ENCODE results near the gene HEBP1.

Gene HEBP1

GRCh38 chr12:13007496-13008233 is 7.6 kb upstream of the HEBP1 start:
- no peak overlapping the region for H3K4me3 ChIP-seq (ENCODE audit: low read length)

GRCh38 chr12:13005649-13006048 is 5.6 kb upstream of the HEBP1 start:
- H3K4me3 ChIP-seq (ENCODE audit: low read length), result no peak overlapping the region
- no peaks in the 10 kb centered on the region for H3K36me3 ChIP-seq (ENCODE audit: insufficient read depth, low read length)
- H2AFZ ChIP-seq (ENCODE audit: low read depth, low read length), result no peak overlapping the region
- peaks cover under 1% of the 10 kb centered on the region for H3K4me1 ChIP-seq (ENCODE audit: insufficient read depth, low read length)
- no peaks in the 10 kb centered on the region for H3K27me3 ChIP-seq (ENCODE audit: insufficient read depth, low read length)
- no peaks in the 10 kb centered on the region for H3K9me3 ChIP-seq (ENCODE audit: low read length)

More at GRCh38 chr12:13007496-13008233, 7.6 kb upstream of the HEBP1 start:
- no peaks in the 10 kb centered on the region for H3K36me3 ChIP-seq (ENCODE audit: insufficient read depth, low read length)
- H3K9me3 ChIP-seq (ENCODE audit: low read length), result no peaks in the 10 kb centered on the region
- H3K4me1 ChIP-seq (ENCODE audit: insufficient read depth, low read length), result no peaks in the 10 kb centered on the region
- no peaks in the 10 kb centered on the region for H3K27me3 ChIP-seq (ENCODE audit: insufficient read depth, low read length)
- H2AFZ ChIP-seq (ENCODE audit: low read depth, low read length), result no peak overlapping the region

- Histone ChIP-seq H3K36me3 (ENCODE audit: insufficient read depth, low read length) (no peaks in the 10 kb centered on the region), H2AFZ (ENCODE audit: low read depth, low read length) (no peak overlapping the region), H3K27me3 (ENCODE audit: insufficient read depth, low read length) (no peaks in the 10 kb centered on the region), H3K4me3 (ENCODE audit: low read length) (no peak overlapping the region), H3K9me3 (ENCODE audit: low read length) (no peaks in the 10 kb centered on the region), H3K4me1 (ENCODE audit: insufficient read depth, low read length) (peaks cover 2% of the 10 kb centered on the region)
Observed at GRCh38 chr12:13004986-13005385, 4.9 kb upstream of the HEBP1 start.

GRCh38 chr12:13004361-13004760 is 4.3 kb upstream of the HEBP1 start:
- H3K27me3 ChIP-seq (ENCODE audit: insufficient read depth, low read length), result no peaks in the 10 kb centered on the region
- no peaks in the 10 kb centered on the region for H3K9me3 ChIP-seq (ENCODE audit: low read length)
- no peak overlapping the region for H2AFZ ChIP-seq (ENCODE audit: low read depth, low read length)

GRCh38 chr12:13002301-13003097 is 2.4 kb upstream of the HEBP1 start:
- Histone ChIP-seq H2AFZ (ENCODE audit: low read depth, low read length) (no peak overlapping the region), H3K9me3 (ENCODE audit: low read length) (no peaks in the 10 kb centered on the region), H3K4me3 (ENCODE audit: low read length) (no peak overlapping the region), H3K4me1 (ENCODE audit: insufficient read depth, low read length) (peaks cover 2% of the 10 kb centered on the region), H3K36me3 (ENCODE audit: insufficient read depth, low read length) (no peaks in the 10 kb centered on the region), H3K27me3 (ENCODE audit: insufficient read depth, low read length) (no peaks in the 10 kb centered on the region)

More at GRCh38 chr12:13004361-13004760, 4.3 kb upstream of the HEBP1 start:
- H3K4me3 ChIP-seq (ENCODE audit: low read length), result no peak overlapping the region
- no peaks in the 10 kb centered on the region for H3K36me3 ChIP-seq (ENCODE audit: insufficient read depth, low read length)
- H3K4me1 ChIP-seq (ENCODE audit: insufficient read depth, low read length), result peaks cover 2% of the 10 kb centered on the region

- Histone ChIP-seq H3K36me3 (ENCODE audit: insufficient read depth, low read length) (no peaks in the 10 kb centered on the region), H3K27me3 (ENCODE audit: insufficient read depth, low read length) (no peaks in the 10 kb centered on the region), H3K9me3 (ENCODE audit: low read length) (no peaks in the 10 kb centered on the region), H2AFZ (ENCODE audit: low read depth, low read length) (peak overlapping the region; percentile 77), H3K4me3 (ENCODE audit: low read length) (peak overlapping the region; percentile 59), H3K4me1 (ENCODE audit: insufficient read depth, low read length) (peaks cover 2% of the 10 kb centered on the region)
Observed at GRCh38 chr12:13001775-13002040, 1.6 kb upstream of the HEBP1 start.

- Histone ChIP-seq H3K9me3 (ENCODE audit: low read length) (no peaks in the 10 kb centered on the region), H3K4me1 (ENCODE audit: insufficient read depth, low read length) (peaks cover 2% of the 10 kb centered on the region), H3K4me3 (ENCODE audit: low read length) (peak overlapping the region; percentile 59), H3K27me3 (ENCODE audit: insufficient read depth, low read length) (no peaks in the 10 kb centered on the region), H2AFZ (ENCODE audit: low read depth, low read length) (peak overlapping the region; percentile 77), H3K36me3 (ENCODE audit: insufficient read depth, low read length) (no peaks in the 10 kb centered on the region)
Observed at GRCh38 chr12:13000925-13001774, 1.1 kb upstream of the HEBP1 start.

GRCh38 chr12:13000616-13000924 is 505 bp upstream of the HEBP1 start:
- Histone ChIP-seq H3K9me3 (ENCODE audit: low read length) (no peaks in the 10 kb centered on the region), H3K36me3 (ENCODE audit: insufficient read depth, low read length) (no peaks in the 10 kb centered on the region), H2AFZ (ENCODE audit: low read depth, low read length) (peak overlapping the region; percentile 77), H3K4me3 (ENCODE audit: low read length) (peak overlapping the region; percentile 59), H3K27me3 (ENCODE audit: insufficient read depth, low read length) (no peaks in the 10 kb centered on the region), H3K4me1 (ENCODE audit: insufficient read depth, low read length) (peaks cover 2% of the 10 kb centered on the region)

- Histone ChIP-seq H3K9me3 (ENCODE audit: low read length) (no peaks in the 10 kb centered on the region), H3K4me1 (ENCODE audit: insufficient read depth, low read length) (peaks cover 2% of the 10 kb centered on the region)
Observed at GRCh38 chr12:12999271-12999958, 650 bp downstream of the HEBP1 start.

GRCh38 chr12:12998248-12998647 is 1.8 kb downstream of the HEBP1 start:
- Histone ChIP-seq H2AFZ (ENCODE audit: low read depth, low read length) (no peak overlapping the region), H3K9me3 (ENCODE audit: low read length) (no peaks in the 10 kb centered on the region), H3K4me1 (ENCODE audit: insufficient read depth, low read length) (peaks cover 2% of the 10 kb centered on the region), H3K4me3 (ENCODE audit: low read length) (no peak overlapping the region), H3K27me3 (ENCODE audit: insufficient read depth, low read length) (no peaks in the 10 kb centered on the region), H3K36me3 (ENCODE audit: insufficient read depth, low read length) (no peaks in the 10 kb centered on the region)

More at GRCh38 chr12:12999271-12999958, 650 bp downstream of the HEBP1 start:
- H2AFZ ChIP-seq (ENCODE audit: low read depth, low read length), result peak overlapping the region; percentile 70
- no peaks in the 10 kb centered on the region for H3K36me3 ChIP-seq (ENCODE audit: insufficient read depth, low read length)
- peak overlapping the region; percentile 70 for H3K4me3 ChIP-seq (ENCODE audit: low read length)
- H3K27me3 ChIP-seq (ENCODE audit: insufficient read depth, low read length), result no peaks in the 10 kb centered on the region

- Histone ChIP-seq H3K4me3 (ENCODE audit: low read length) (no peak overlapping the region), H2AFZ (ENCODE audit: low read depth, low read length) (no peak overlapping the region), H3K36me3 (ENCODE audit: insufficient read depth, low read length) (no peaks in the 10 kb centered on the region), H3K9me3 (ENCODE audit: low read length) (no peaks in the 10 kb centered on the region), H3K4me1 (ENCODE audit: insufficient read depth, low read length) (peaks cover 2% of the 10 kb centered on the region), H3K27me3 (ENCODE audit: insufficient read depth, low read length) (no peaks in the 10 kb centered on the region)
Observed at GRCh38 chr12:12997734-12998133, 2.3 kb downstream of the HEBP1 start.

- Histone ChIP-seq H3K9me3 (ENCODE audit: low read length) (no peaks in the 10 kb centered on the region), H3K27me3 (ENCODE audit: insufficient read depth, low read length) (no peaks in the 10 kb centered on the region), H3K4me1 (ENCODE audit: insufficient read depth, low read length) (peaks cover 2% of the 10 kb centered on the region), H3K4me3 (ENCODE audit: low read length) (no peak overlapping the region), H3K36me3 (ENCODE audit: insufficient read depth, low read length) (no peaks in the 10 kb centered on the region), H2AFZ (ENCODE audit: low read depth, low read length) (no peak overlapping the region)
Observed at GRCh38 chr12:12997156-12997555, 2.9 kb downstream of the HEBP1 start.

Data from neuron (in vitro differentiated cells).